ENCODE results near the gene PON2.
"Not testable (repeated sequence)": the region's sequence is repeated elsewhere in the genome, so short reads cannot be mapped to it uniquely, and the experiment has no call there.

PON2 gene

DNA sequence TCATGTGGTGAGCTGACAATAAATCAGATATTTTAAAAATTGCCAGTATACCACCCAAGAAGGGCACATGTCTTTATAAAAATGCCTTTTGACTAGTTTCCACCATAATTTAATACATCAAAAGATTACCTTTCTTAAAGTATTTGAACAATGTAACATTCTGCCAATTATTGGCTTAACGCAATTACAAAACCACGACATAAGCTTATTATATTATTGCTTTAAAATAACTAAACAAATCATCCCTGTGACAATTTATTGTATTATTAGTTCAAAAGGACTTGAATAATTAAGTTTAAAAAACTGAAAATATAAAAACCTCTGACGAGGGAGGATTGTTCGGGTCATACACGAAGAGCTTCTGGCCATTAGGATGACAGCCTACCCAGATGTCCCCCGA lies 29.0 kb downstream of the PON2 start:
- DNase-seq (ENCODE audit: low read depth in 1 of 2, low spot score in 1 of 2) = no peak

DNA sequence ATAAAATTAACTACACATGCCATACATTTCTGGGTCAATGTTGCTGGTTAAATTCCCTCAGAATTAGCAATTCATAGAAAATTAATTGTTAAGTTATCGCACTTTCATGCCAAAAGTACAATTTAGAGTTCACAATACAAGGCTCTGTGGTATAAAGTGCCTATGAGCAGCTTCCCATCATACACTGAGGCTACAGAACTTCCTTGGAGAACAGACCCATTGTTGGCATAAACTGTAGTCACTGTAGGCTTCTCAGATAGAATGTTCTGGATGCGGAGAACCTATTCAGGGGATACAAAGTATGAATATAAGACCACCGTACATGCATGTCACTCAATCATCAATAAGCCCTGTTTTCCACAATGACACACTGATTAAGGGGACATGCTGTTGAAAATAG lies 29.6 kb downstream of the PON2 start:
- DNase-seq (ENCODE audit: low read depth in 1 of 2, low spot score in 1 of 2) = no peak

GRCh38 chr7:95404316-95404865 lies 30.4 kb downstream of the PON2 start:
- DNase-seq (ENCODE audit: low read depth in 1 of 2, low spot score in 1 of 2) = no peak

GRCh38 chr7:95398155-95398940 lies 36.5 kb downstream of the PON2 start:
- no peak for DNase-seq (ENCODE audit: low read depth in 1 of 2, low spot score in 1 of 2)

- DNase-seq (ENCODE audit: low read depth in 1 of 2, low spot score in 1 of 2) = no peak
These were observed 37.4 kb downstream of the PON2 start for GRCh38 chr7:95397381-95397780.

GRCh38 chr7:95396136-95397032 lies 38.4 kb downstream of the PON2 start, which contains the start of gene PON3:
PON3 (minus strand) TSS chr7:95396375; CDS start chr7:95396350, 25 bp downstream.
- DNase-seq (ENCODE audit: low read depth in 1 of 2, low spot score in 1 of 2) = no peak

GRCh38 chr7:95395755-95396135 lies 39.1 kb downstream of the PON2 start:
- no peak for DNase-seq (ENCODE audit: low read depth in 1 of 2, low spot score in 1 of 2)

- DNase-seq (ENCODE audit: low read depth in 1 of 2, low spot score in 1 of 2) = no peak
These were observed 40.5 kb downstream of the PON2 start for GRCh38 chr7:95394370-95394769.

DNA sequence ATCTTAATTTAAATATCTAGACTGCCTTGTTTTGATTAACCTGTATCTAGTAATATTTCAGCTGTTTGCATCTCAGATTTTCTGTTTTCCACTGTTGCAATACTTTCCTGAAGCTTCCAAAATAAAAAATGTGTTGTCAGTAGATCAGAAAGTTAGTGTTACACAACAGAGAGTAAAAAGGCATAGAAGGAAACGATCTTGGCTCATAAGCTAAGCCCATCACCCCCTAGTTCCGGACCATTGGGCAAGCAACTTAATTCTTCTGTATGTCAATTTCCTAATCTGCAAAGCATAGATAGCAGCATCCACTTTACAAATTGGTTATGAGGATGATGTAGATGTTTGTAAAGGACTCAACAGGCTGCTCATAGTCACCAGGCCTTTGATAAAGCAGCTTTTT lies 43.1 kb downstream of the PON2 start:
- DNase-seq (ENCODE audit: low read depth in 1 of 2, low spot score in 1 of 2) = no peak

DNA sequence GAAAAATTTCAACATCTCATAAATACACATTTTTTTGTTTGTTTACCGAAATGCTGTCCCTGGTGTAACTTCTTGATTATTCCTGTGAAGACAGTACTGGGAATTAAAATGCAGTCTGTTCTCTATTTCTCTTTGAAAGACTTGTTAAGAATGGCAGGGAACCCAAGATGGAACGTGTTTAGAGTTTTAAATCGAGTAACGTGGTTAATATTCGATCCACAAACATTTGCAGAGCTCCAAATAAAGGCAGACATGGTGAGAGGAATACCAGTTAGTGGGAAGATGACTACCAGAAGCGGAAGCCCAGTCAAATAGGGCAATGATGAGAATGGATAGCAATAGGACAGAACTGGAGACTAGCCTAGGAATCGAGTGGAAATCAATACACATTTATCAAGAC lies 45.3 kb downstream of the PON2 start:
- DNase-seq (ENCODE audit: low read depth in 1 of 2, low spot score in 1 of 2) = no peak

DNA sequence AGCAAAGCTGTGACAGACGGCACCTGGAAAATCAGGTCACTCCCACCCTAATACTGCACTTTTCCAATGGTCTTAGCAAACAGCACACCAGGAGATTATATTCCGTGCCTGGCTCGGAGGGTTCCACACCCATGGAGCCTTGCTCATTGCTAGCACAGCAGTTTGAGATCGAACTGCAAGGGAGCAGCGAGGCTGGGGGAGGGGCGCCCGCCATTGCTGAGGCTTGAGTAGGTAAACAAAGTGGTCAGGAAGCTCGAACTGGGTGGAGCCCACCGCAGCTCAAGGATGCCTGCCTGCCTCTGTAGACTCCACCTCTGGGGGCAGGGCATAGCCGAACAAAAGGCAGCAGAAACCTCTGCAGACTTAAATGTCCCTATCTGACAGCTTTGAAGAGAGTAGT lies 55.4 kb downstream of the PON2 start:
- not testable (repeated sequence) for DNase-seq (ENCODE audit: low read depth in 1 of 2, low spot score in 1 of 2)

DNA sequence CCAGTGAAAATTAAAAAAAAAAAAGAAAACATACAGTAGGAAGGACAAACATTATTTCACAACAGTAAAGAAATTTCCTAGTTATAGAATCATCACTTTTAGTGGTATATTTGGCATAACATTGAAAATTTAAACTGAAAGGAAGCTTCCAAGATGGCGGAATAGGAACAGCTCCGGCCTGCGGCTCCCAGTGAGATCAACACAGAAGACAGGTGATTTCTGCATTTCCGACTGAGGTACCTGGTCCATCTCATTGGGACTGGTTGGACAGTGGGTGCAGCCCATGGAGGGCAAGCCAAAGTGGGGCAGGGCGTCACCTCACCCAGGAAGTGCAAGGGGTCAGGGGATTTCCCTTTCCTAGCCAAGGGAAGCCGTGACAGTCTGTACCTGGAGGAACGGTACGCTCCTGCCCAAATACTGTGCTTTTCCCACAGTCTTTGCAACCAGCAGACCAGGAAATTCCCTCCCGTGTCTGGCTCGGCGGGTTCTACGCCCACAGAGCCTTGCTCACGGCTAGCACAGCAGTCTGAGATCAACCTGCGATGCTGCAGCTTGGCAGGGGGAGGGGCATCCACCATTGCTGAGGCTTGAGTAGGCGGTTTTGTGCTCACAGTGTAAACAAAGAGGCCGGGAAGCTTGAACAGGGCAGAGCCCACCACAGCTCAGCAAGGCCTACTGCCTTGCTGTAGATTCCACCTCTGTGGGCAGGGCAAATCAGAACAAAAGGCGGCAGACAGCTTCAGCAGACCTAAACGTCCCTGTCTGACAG lies 58.0 kb downstream of the PON2 start:
- DNase-seq (ENCODE audit: low read depth in 1 of 2, low spot score in 1 of 2) = no peak

DNA sequence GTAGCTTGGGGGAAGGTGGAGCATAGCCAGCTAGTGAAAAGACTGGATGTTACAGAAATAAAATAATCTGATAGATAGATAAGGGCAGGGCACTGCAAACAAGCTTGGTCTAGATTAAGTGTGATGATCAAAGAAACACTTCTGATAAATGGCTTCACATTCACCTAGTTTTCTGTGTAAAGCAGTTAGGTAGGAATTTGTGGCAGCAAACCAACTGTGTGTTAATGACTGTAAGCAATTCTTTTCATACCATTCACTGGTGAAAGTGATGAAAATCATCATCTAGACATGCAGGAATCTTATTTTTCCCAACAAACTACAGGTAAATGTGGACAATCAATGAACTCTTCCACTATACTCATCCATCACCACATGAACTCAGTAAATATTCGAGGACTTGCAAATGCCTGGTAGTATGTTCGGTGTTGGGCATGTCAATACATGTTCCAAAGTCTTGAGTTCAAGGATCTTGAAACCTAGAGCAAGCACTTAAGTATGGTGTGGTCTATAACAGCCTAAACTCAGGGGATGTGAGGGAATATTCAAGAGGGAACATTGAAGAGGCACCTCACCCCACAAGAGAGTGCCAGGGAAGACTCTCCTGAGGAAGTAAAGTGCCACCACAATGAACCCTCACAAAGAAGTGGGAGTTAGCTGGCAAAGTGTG lies 59.1 kb downstream of the PON2 start:
- no peak for DNase-seq (ENCODE audit: low read depth in 1 of 2, low spot score in 1 of 2)

DNA sequence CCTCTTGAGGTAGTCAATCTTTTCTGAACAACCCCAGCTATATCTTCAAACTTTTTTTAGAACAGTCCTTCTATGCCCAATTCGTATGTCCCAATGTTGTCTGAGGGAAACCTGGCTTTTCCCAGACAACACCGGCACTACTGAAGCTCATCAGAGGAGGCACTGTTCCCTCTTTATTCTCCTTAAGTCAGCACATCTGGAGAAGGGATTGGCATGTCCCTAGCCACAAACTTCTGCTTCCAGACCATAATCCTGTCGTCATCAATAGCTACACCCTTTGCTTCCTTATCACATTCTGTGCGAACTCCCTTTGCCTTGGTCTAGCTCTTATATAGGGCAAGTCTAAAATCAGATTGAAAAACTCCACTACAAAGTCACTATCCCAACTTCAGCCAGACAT lies 61.5 kb downstream of the PON2 start:
- DNase-seq (ENCODE audit: low read depth in 1 of 2, low spot score in 1 of 2) = no peak

GRCh38 chr7:95368235-95368634 lies 66.6 kb downstream of the PON2 start:
- no peak for DNase-seq (ENCODE audit: low read depth in 1 of 2, low spot score in 1 of 2)

GRCh38 chr7:95367606-95368005 lies 67.2 kb downstream of the PON2 start:
- no peak for DNase-seq (ENCODE audit: low read depth in 1 of 2, low spot score in 1 of 2)

- DNase-seq (ENCODE audit: low read depth in 1 of 2, low spot score in 1 of 2) = no peak
These were observed 69.7 kb downstream of the PON2 start for GRCh38 chr7:95365151-95365550.

DNA sequence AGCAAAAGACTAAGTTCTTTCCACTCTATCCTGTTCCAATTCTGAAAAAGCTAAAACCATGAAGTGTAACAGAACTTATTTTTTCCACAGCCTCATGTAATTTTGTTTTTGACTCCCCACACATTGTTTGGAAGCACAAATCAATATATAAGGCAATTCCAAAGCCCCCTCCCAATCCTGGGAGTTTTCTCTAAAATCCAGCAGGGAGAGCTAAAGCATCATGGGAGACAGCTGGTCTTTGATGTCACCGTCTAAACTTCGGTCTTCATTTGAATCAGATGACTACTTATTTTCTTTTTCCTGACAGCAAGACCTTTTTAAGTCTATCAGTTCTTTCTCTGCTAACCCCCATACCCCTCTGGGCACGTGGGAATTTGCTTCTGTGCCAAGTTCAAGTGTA lies 77.2 kb downstream of the PON2 start:
- no peak for DNase-seq (ENCODE audit: low read depth in 1 of 2, low spot score in 1 of 2)

All from activated T-helper 1 cell treated with anti-CD3 and anti-CD28 coated beads, Interleukin-2, amount 50 U/mL, for 16 hours (primary cell).